HL-60 (cell line): ENCODE data around the gene KLHDC4.
"Not testable (repeated sequence)": the region's sequence is repeated elsewhere in the genome, so short reads cannot be mapped to it uniquely, and the experiment has no call there.

Source experiments
- DNase-seq, 2 experiments: peaks; one replicate each; pipeline ENCODE4 v3.0.0-alpha.2; 2010 to 2020; ENCODE audit warnings: low read depth in 1 of 2, low spot score in 1 of 2
- H3K27ac ChIP-seq: fragments of 250-450 bp; sonication (Bioruptor Pico); replicated peaks from 2 replicates; pipeline ENCODE4 v1.5.1; 2020; ENCODE audit warnings: mild to moderate bottlenecking, moderate library complexity
- H3K27me3 ChIP-seq: fragments of 250-450 bp; sonication (Bioruptor Pico); 2 replicates; pipeline ENCODE4 v1.5.1; 2021; ENCODE audit warnings: mild to moderate bottlenecking, moderate library complexity; ENCODE audit not compliant: insufficient read depth, poor library complexity, severe bottlenecking
- H3K4me3 ChIP-seq: replicated peaks from 2 replicates; pipeline ENCODE4 v1.5.1; 2011; ENCODE audit warnings: mild to moderate bottlenecking, control low read depth, low read length; ENCODE audit not compliant: insufficient read depth
- GABPA ChIP-seq: IDR thresholded peaks from 2 replicates; pipeline ENCODE4 v1.6.1; 2012; ENCODE audit warnings: low read depth
- POLR2AphosphoS5 ChIP-seq: IDR thresholded peaks from 2 replicates; pipeline ENCODE4 v1.6.1; 2012; ENCODE audit warnings: low read depth
- REST ChIP-seq: IDR thresholded peaks from 2 replicates; pipeline ENCODE4 v1.6.1; 2012; ENCODE audit warnings: low read depth; ENCODE audit not compliant: insufficient replicate concordance
- SPI1 ChIP-seq: IDR thresholded peaks from 2 replicates; pipeline ENCODE4 v1.6.1; 2012; ENCODE audit warnings: low read depth, mild to moderate bottlenecking, borderline replicate concordance
- TF ChIP-seq, protein P1 (sequence below): IDR thresholded peaks from one replicate; pipeline ENCODE4 v1.5.1; 2011; ENCODE audit warnings: low read length, control low read depth, inconsistent platforms; ENCODE audit not compliant: insufficient read depth

The KLHDC4 gene

GRCh38 chr16:87789437-87790291 lies 23.9 kb upstream of the KLHDC4 start:
- no peaks in the 10 kb centered on the region for H3K27me3 ChIP-seq
- DNase-seq: no peak
- TF ChIP-seq REST (no peak), GABPA (no peak)
- TF ChIP-seq, protein P1, sequence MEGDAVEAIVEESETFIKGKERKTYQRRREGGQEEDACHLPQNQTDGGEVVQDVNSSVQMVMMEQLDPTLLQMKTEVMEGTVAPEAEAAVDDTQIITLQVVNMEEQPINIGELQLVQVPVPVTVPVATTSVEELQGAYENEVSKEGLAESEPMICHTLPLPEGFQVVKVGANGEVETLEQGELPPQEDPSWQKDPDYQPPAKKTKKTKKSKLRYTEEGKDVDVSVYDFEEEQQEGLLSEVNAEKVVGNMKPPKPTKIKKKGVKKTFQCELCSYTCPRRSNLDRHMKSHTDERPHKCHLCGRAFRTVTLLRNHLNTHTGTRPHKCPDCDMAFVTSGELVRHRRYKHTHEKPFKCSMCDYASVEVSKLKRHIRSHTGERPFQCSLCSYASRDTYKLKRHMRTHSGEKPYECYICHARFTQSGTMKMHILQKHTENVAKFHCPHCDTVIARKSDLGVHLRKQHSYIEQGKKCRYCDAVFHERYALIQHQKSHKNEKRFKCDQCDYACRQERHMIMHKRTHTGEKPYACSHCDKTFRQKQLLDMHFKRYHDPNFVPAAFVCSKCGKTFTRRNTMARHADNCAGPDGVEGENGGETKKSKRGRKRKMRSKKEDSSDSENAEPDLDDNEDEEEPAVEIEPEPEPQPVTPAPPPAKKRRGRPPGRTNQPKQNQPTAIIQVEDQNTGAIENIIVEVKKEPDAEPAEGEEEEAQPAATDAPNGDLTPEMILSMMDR: no peak
- no peak overlapping the region for H3K27ac ChIP-seq
- H3K4me3 ChIP-seq: no peak overlapping the region

DNA sequence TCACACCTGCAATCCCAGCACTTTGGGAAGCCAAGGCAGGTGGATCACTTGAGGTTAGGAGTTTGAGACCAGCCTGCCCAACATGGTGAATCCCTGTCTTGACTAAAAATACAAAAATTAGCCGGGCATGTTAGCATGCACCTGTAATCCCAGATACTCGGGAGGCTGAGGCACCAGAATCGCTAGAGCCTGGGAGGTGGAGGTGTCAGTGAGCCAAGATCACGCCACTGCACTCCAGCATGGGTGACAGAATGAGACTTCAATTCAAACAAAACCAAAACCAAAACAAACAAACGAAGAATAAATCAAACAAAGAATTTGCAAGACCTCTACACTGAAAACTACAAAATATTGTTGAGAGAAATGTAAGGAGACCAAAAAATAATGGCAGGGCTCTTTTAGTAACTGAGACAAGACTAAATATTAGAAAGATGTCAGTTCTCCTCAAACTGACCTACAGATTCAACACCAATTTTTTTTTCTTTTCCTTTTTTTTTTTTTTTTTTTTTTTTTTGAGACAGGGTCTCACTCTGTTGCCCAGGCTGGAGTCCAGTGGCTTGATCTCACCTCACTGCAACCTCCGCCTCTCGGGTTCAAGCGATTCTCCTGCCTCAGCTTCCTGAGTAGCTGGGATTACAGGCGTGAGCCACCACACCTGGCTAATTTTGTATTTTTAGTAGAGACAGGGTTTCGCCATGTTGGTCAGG lies 23.1 kb upstream of the KLHDC4 start:
- H3K27ac ChIP-seq, H3K4me3 ChIP-seq, DNase-seq, H3K27me3 ChIP-seq: not testable (repeated sequence)

DNA sequence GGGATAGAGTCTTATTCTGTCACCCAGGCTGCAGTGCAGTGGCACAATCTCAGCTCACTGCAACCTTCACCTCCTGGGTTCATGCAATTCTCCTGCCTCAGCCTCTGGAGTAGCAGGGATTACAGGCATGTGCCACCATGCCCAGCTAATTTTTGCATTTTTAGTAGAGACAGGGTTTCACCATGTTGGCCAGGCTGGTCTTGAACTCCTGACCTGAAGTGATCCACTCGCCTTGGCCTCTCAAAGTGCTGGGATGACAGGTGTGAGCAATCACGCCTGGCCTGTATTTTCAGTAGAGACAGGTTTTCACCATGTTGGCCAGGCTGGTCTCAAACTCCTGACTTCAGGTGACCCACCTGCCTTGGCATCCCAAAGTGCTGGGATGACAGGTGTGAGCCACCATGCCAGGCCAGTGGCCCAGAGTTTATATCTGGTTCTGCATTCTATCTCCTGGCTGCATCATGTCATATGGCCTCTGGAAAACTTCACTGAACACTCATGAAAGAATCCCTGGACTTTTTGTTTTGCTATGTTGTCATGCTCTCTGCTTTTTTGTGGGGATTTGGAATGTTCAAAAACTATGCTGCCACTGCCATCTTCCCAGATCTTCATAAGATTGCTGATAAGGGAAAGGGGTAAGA lies 21.8 kb upstream of the KLHDC4 start:
- not testable (repeated sequence) for H3K4me3 ChIP-seq, H3K27me3 ChIP-seq, H3K27ac ChIP-seq, DNase-seq

DNA sequence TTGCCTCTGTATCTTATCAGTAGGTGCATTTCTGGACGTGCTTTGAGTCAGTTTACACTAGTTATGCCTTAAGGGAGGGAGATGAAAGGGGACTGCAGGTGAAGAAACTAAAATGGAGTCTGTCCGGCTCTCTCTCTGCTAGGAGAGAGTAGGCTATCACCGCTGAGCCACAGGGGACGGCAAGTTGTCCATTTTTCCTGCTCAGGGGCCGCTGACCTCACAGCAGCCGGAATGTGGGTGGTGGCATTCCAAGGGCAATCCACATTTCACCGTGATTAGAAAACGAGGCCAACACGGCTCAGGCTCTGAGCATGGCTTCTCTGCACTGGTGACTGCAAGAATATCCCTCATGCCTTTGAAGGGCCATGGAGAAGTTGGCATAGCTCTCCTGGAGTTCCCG lies 19.0 kb upstream of the KLHDC4 start:
- no peaks in the 10 kb centered on the region for H3K27me3 ChIP-seq
- no peak overlapping the region for H3K27ac ChIP-seq
- TF ChIP-seq SPI1 (no peak), REST (no peak), POLR2AphosphoS5 (no peak), GABPA (no peak)
- TF ChIP-seq, protein P1: no peak
- DNase-seq: no peak
- H3K4me3 ChIP-seq: no peak overlapping the region
